Measurements from ENCODE around the gene WDR17. TPM values are rescaled to one million over a fixed set of nuclear protein-coding genes. Genes with fewer than 3 reads are reported as not detected.

WDR17 gene
- total RNA-seq, 2 experiments from 2014 or later = 0.47 to 0.64 TPM

DNA sequence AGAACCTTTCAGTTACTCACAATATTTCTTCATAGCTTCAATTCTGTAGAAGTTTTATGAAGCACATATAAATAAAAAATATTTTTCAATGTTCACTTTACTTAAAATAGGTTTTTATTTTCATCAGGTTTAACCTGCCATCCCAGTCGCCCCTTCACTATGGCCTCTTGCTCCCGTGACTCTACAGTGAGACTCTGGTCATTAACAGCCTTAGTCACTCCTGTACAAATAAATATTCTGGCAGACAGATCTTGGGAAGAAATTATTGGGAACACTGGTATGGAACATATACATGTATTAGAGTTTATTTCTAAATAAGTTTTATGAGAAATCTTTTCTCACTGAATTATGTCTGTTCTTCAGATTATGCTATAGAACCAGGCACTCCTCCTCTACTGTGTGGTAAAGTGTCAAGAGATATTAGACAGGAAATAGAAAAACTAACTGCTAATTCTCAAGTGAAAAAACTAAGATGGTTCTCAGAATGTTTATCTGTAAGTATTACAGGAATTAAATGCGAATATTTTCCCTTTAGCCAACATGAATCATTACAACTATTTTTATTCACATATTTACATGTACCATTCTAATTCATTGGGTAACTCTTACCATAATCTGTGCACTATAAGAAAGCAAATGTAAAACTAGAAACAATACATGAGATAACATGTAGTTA lies 84.2 kb downstream of the WDR17 start:
- no peaks in the 10 kb centered on the region for H3K4me1 Mint-ChIP-seq (ENCODE audit: low read depth)
- no peaks in the 10 kb centered on the region for H3K36me3 Mint-ChIP-seq (ENCODE audit: low read depth)
- ATAC-seq (ENCODE audit: poor library complexity) = no peak
- H3K27me3 ChIP-seq (ENCODE audit: control insufficient read depth in 1 of 2, insufficient read depth in 2 of 2, low read length in 2 of 2) = no peaks in the 10 kb centered on the region
- H3K4me1 ChIP-seq (ENCODE audit: insufficient read depth, low read length) = no peaks in the 10 kb centered on the region
- no peak for DNase-seq
- H3K4me3 Mint-ChIP-seq = no peak overlapping the region
- no peaks in the 10 kb centered on the region for H3K27me3 Mint-ChIP-seq
- ChIA-PET POLR2A (no interaction called here), CTCF (interaction anchor here (1.4 kb wide), 1 partner anchor 9 kb away, joined by 5 read pairs; no protein-coding TSS in a partner anchor)
- no peaks in the 10 kb centered on the region for H3K9me3 Mint-ChIP-seq
- intact Hi-C loops (cut with DNase I, micrococcal nuclease) = loop anchor here (1.0 to 5.0 kb wide), 2 partner anchors 191 to 192 kb away; no protein-coding TSS in a partner anchor
- no peak overlapping the region for H3K27ac Mint-ChIP-seq
- no peak overlapping the region for H3K27ac ChIP-seq (ENCODE audit: low read depth in 1 of 2, low read length in 2 of 2)
- no peaks in the 10 kb centered on the region for H3K9me3 ChIP-seq (ENCODE audit: control insufficient read depth in 1 of 2, insufficient read depth in 1 of 2, low read length in 2 of 2)
- H3K36me3 ChIP-seq (ENCODE audit: insufficient read depth, low read length) = no peaks in the 10 kb centered on the region
- no peak overlapping the region for H3K4me3 ChIP-seq (ENCODE audit: low read length)
- TF ChIP-seq, protein P1, sequence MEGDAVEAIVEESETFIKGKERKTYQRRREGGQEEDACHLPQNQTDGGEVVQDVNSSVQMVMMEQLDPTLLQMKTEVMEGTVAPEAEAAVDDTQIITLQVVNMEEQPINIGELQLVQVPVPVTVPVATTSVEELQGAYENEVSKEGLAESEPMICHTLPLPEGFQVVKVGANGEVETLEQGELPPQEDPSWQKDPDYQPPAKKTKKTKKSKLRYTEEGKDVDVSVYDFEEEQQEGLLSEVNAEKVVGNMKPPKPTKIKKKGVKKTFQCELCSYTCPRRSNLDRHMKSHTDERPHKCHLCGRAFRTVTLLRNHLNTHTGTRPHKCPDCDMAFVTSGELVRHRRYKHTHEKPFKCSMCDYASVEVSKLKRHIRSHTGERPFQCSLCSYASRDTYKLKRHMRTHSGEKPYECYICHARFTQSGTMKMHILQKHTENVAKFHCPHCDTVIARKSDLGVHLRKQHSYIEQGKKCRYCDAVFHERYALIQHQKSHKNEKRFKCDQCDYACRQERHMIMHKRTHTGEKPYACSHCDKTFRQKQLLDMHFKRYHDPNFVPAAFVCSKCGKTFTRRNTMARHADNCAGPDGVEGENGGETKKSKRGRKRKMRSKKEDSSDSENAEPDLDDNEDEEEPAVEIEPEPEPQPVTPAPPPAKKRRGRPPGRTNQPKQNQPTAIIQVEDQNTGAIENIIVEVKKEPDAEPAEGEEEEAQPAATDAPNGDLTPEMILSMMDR (IDR thresholded peaks at IDR 0.05) = no peak

DNA sequence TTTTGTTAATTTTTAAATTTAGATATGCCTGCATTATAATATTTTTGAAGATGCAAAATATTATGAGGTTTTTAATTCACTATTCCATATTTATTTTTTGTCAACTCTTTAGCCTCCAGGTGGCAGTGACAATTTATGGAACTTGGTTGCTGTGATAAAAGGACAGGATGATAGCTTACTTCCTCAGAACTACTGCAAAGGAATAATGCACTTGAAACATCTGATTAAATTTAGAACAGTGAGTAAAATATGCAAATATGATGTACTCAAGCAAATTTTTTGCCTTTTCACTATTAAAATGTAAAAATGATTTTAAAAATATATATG lies 84.7 kb downstream of the WDR17 start:
- Mint-ChIP-seq H3K4me3 (no peak overlapping the region), H3K36me3 (ENCODE audit: low read depth) (no peaks in the 10 kb centered on the region), H3K9me3 (no peaks in the 10 kb centered on the region), H3K27me3 (no peaks in the 10 kb centered on the region), H3K27ac (no peak overlapping the region), H3K4me1 (ENCODE audit: low read depth) (no peaks in the 10 kb centered on the region)
- DNase-seq (peak in 3 of 14 experiments; percentile 5 to 22 (median 11)), ATAC-seq (ENCODE audit: poor library complexity) (no peak)
- no peaks in the 10 kb centered on the region for H3K36me3 ChIP-seq (ENCODE audit: insufficient read depth, low read length)
- ChIA-PET POLR2A (no interaction called here), CTCF (interaction anchor here (1.0 kb wide), 1 partner anchor 190 kb away, joined by 4 read pairs; no protein-coding TSS in a partner anchor)
- H3K4me1 ChIP-seq (ENCODE audit: insufficient read depth, low read length) = no peaks in the 10 kb centered on the region
- no peaks in the 10 kb centered on the region for H3K27me3 ChIP-seq (ENCODE audit: control insufficient read depth in 1 of 2, insufficient read depth in 2 of 2, low read length in 2 of 2)
- intact Hi-C loops (cut with DNase I, micrococcal nuclease) = loop anchor here in 1 of 2 experiments (1.0 kb wide), 1 partner anchor 191 kb away; no protein-coding TSS in a partner anchor
- no peak overlapping the region for H3K27ac ChIP-seq (ENCODE audit: low read depth in 1 of 2, low read length in 2 of 2)
- H3K9me3 ChIP-seq (ENCODE audit: control insufficient read depth in 1 of 2, insufficient read depth in 1 of 2, low read length in 2 of 2) = no peaks in the 10 kb centered on the region
- TF ChIP-seq, protein P1 (IDR thresholded peaks at IDR 0.05) = no peak
- no peak overlapping the region for H3K4me3 ChIP-seq (ENCODE audit: low read length)

DNA sequence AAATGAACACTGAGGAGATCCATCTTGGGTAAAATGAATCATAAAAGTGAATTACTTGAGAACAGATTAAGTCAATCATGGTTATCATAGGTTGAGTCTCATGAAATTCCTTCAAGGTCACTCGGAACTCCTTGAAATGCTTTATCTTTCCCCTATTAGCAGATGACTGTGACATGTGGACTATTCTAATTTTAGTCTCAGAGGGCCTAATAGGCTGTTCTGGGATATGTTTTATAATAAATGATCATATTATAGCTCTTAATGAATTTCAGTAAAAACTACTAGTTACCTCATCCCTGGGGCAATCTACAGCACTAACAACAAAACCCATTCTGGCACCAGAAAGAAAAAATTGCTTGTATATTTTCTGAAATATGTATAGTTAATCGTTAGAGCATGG lies 85.1 kb downstream of the WDR17 start:
- intact Hi-C loops (cut with DNase I, micrococcal nuclease) = loop anchor here in 1 of 2 experiments (1.0 kb wide), 1 partner anchor 191 kb away; no protein-coding TSS in a partner anchor
- H3K4me1 Mint-ChIP-seq (ENCODE audit: low read depth) = no peaks in the 10 kb centered on the region
- H3K9me3 Mint-ChIP-seq = no peaks in the 10 kb centered on the region
- no peaks in the 10 kb centered on the region for H3K36me3 Mint-ChIP-seq (ENCODE audit: low read depth)
- Histone ChIP-seq H3K4me1 (ENCODE audit: insufficient read depth, low read length) (no peaks in the 10 kb centered on the region), H3K27ac (ENCODE audit: low read depth in 1 of 2, low read length in 2 of 2) (no peak overlapping the region), H3K9me3 (ENCODE audit: control insufficient read depth in 1 of 2, insufficient read depth in 1 of 2, low read length in 2 of 2) (no peaks in the 10 kb centered on the region), H3K4me3 (ENCODE audit: low read length) (no peak overlapping the region), H3K36me3 (ENCODE audit: insufficient read depth, low read length) (no peaks in the 10 kb centered on the region), H3K27me3 (ENCODE audit: control insufficient read depth in 1 of 2, insufficient read depth in 2 of 2, low read length in 2 of 2) (no peaks in the 10 kb centered on the region)
- CTCF ChIA-PET = interaction anchor here (1.0 kb wide), 1 partner anchor 190 kb away, joined by 4 read pairs; no protein-coding TSS in a partner anchor
- POLR2A ChIA-PET = no interaction called here
- ATAC-seq (ENCODE audit: poor library complexity) (no peak), DNase-seq (no peak)
- H3K27me3 Mint-ChIP-seq = no peaks in the 10 kb centered on the region
- no peak overlapping the region for H3K27ac Mint-ChIP-seq
- H3K4me3 Mint-ChIP-seq = no peak overlapping the region
- TF ChIP-seq, protein P1 (IDR thresholded peaks at IDR 0.05) = no peak

Data from CD4-positive, alpha-beta T cell (primary cell).